Gastrocnemius medialis (tissue), 4 donors: ENCODE measurements around the gene PROSER3. TPM values are rescaled to one million over a fixed set of nuclear protein-coding genes. Genes with fewer than 3 reads are reported as not detected.

ENCODE experiments used
- ATAC-seq, 2 donors: fragments of 150-250 bp; one replicate each; pipeline ENCODE4 v1.9.1; 2016
- DNase-seq, 2 donors: peaks; one replicate each; pipeline ENCODE4 v3.0.0-alpha.2; 2019
- H3K27ac ChIP-seq, 4 donors: fragments of 200-600 bp; sonication (generic); 1 replicate in 1 of 4; 2 replicates in 3 of 4; pipeline ENCODE4 v1.5.1; 2016 to 2018; ENCODE audit warnings: mild to moderate bottlenecking in 2 of 4, moderate library complexity in 1 of 4
- H3K27me3 ChIP-seq, 3 donors: fragments of 200-600 bp; sonication (generic) in 2 of 3; 1 replicate in 1 of 3; 2 replicates in 2 of 3; pipeline versions ENCODE4 v1.5.1 to v1.6.0; 2016 to 2019; ENCODE audit warnings: mild to moderate bottlenecking in 1 of 3, moderate library complexity in 1 of 3
- H3K36me3 ChIP-seq, 2 donors: fragments of 200-600 bp; sonication (generic) in 1 of 2; one replicate each; pipeline ENCODE4 v1.5.1; 2017 to 2018
- H3K4me1 ChIP-seq, 2 donors: fragments of 200-600 bp; sonication (generic) in 1 of 2; one replicate each; pipeline ENCODE4 v1.5.1; 2016 to 2017; ENCODE audit warnings: mild to moderate bottlenecking in 2 of 2
- H3K4me3 ChIP-seq, 4 donors: fragments of 200-600 bp; sonication (generic) in 3 of 4; 1 replicate in 1 of 4; 2 replicates in 3 of 4; pipeline ENCODE4 v1.5.1; 2016 to 2019; ENCODE audit warnings: mild to moderate bottlenecking in 2 of 4
- H3K9me3 ChIP-seq, 3 donors: fragments of 200-600 bp; sonication (generic) in 2 of 3; 1 replicate in 1 of 3; 2 replicates in 2 of 3; pipeline ENCODE4 v1.5.1; 2016 to 2019
- POLR2A ChIP-seq, 2 donors: fragments of 450-650 bp; IDR thresholded peaks; one replicate each; pipeline ENCODE4 v1.6.1; 2017; ENCODE audit warnings: antibody characterized with exemption in 2 of 2, mild to moderate bottlenecking in 2 of 2, moderate library complexity in 2 of 2
- in situ Hi-C, 4 donors: fragments of 200-750 bp; cut with MboI; loops; one replicate each; pipeline versions ENCODE4 v1.15.0 to v1.8.0; 2017; ENCODE audit warnings: low sequenced_read_pairs in 4 of 4
- intact Hi-C: fragments of 100-400 bp; cut with DNase I; formaldehyde crosslinking; loops from one replicate; pipeline ENCODE4 v1.15.1; 2023; ENCODE audit warnings: low total_unique reads
- total RNA-seq, 4 donors: library from RNA; depleted of rRNA; stranded (reverse); fragments of >200 nt; gene quantifications; one replicate each; pipeline versions ENCODE4 v1.1.0 to v1.2.3, GENCODE V29; 2016
- TF ChIP-seq, protein P1 (sequence below), 5 experiments: fragments of 450-650 bp in 3 of 5; fragments of 200-600 bp in 2 of 5; sonication (generic) in 2 of 5; IDR thresholded peaks in 4 of 5; conservative IDR thresholded peaks in 1 of 5; 1 replicate in 4 of 5; 2 replicates in 1 of 5; pipeline ENCODE4 v1.5.1; 2016 to 2019; ENCODE audit warnings: antibody characterized with exemption in 5 of 5, mild to moderate bottlenecking in 3 of 5, moderate library complexity in 3 of 5

PROSER3 gene
- total RNA-seq, 4 donors from 2014 or later: 0.63 to 4.3 (median 3.0) TPM

DNA sequence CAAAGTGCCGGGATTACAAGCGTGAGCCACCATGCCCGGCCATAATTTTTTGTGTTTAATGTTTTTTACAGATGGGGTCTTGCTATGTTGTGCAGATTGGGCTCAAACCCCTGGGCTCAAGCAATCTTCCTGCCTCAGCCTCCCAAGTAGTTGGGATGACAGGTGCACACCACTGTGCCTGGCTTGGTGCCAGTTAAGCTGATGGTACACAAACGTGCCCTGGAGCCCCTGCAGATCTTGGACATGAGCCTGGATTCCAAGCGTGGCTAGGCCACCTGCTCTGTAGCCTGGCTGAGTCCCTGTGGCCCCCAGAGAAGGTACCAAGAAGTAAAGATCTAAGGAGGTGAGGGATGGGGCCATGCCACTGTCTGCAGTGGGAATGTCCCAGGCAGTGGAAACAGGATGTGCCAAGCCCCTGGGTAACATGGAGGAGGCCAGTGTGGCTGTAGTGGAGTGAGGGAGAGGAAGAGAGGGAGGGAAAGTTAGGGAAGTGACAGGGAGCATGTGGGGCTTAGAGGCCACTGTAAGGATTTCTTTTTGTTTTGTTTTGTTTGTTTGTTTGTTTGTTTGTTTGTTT is 47.6 kb downstream of the PROSER3 start:
- no peaks in the 10 kb centered on the region for H3K27me3 ChIP-seq

DNA sequence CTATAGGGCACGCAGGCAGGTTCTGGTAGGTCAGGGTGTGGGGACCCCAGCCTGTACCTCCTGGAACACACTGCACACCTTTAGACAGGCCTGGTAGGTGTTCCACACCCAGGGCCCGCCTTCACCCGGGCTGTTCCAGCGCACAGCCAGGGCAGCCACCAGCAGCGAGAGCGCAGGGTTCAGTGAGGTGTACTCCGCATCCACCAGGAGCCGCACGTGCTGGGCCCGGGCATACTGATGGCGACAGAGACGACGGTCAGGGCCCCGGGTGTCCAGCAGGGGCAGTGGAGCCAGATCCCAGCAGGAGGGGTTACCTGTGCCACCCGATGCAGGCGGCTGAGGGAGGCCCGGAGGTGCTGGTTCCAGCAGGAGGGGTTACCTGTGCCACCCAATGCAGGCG is 48.6 kb downstream of the PROSER3 start:
- TF ChIP-seq, protein P1, sequence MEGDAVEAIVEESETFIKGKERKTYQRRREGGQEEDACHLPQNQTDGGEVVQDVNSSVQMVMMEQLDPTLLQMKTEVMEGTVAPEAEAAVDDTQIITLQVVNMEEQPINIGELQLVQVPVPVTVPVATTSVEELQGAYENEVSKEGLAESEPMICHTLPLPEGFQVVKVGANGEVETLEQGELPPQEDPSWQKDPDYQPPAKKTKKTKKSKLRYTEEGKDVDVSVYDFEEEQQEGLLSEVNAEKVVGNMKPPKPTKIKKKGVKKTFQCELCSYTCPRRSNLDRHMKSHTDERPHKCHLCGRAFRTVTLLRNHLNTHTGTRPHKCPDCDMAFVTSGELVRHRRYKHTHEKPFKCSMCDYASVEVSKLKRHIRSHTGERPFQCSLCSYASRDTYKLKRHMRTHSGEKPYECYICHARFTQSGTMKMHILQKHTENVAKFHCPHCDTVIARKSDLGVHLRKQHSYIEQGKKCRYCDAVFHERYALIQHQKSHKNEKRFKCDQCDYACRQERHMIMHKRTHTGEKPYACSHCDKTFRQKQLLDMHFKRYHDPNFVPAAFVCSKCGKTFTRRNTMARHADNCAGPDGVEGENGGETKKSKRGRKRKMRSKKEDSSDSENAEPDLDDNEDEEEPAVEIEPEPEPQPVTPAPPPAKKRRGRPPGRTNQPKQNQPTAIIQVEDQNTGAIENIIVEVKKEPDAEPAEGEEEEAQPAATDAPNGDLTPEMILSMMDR (IDR thresholded peaks at IDR 0.05 in 4 of 5, conservative IDR thresholded peaks at IDR 0.05 in 1 of 5): no peak
- no peak for TF ChIP-seq POLR2A (IDR thresholded peaks at IDR 0.05)
- in situ Hi-C loops (no loop called here), intact Hi-C loops (no loop called here)
- H3K4me1 ChIP-seq: no peaks in the 10 kb centered on the region
- H3K36me3 ChIP-seq: no peaks in the 10 kb centered on the region
- ATAC-seq (no peak), DNase-seq (no peak)
- H3K27me3 ChIP-seq: peaks cover 0 to 2% (median 0%) of the 10 kb centered on the region in 3 donors
- H3K9me3 ChIP-seq: no peaks in the 10 kb centered on the region
- no peak overlapping the region for H3K27ac ChIP-seq
- H3K4me3 ChIP-seq: no peak overlapping the region

More for the DNA sequence above, 47.6 kb downstream of the PROSER3 start:
- no peaks in the 10 kb centered on the region for H3K36me3 ChIP-seq
- ATAC-seq (no peak), DNase-seq (no peak)
- in situ Hi-C loops (no loop called here), intact Hi-C loops (no loop called here)
- no peak overlapping the region for H3K27ac ChIP-seq
- no peaks in the 10 kb centered on the region for H3K4me1 ChIP-seq
- no peak overlapping the region for H3K4me3 ChIP-seq
- H3K9me3 ChIP-seq: no peaks in the 10 kb centered on the region
- TF ChIP-seq, protein P1 (IDR thresholded peaks at IDR 0.05 in 4 of 5, conservative IDR thresholded peaks at IDR 0.05 in 1 of 5): no peak
- TF ChIP-seq POLR2A (IDR thresholded peaks at IDR 0.05): no peak

DNA sequence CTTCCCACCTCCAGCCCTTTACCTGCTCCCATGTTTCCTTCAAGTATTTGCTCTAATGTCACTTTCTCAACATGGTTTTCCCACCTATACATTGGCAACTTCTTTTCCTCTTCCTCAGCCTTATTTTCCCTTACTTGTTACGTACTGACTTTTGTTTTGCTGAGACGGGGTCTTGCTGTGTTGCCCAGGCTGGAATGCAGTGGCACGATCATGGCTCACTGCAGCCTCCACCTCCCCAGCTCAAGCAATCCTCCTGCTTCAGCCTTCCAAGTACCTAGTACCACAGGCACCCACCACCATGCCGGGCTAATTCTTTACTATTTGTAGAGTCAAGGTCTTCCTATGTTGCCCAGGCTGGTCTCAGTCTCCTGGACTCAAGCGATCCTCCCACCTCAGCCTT is 49.7 kb downstream of the PROSER3 start:
- Histone ChIP-seq H3K36me3 (no peaks in the 10 kb centered on the region), H3K9me3 (no peaks in the 10 kb centered on the region), H3K27me3 (peaks cover 0 to 5% (median 0%) of the 10 kb centered on the region in 3 donors), H3K27ac (no peak overlapping the region), H3K4me3 (no peak overlapping the region), H3K4me1 (no peaks in the 10 kb centered on the region)
- DNase-seq: no peak
- TF ChIP-seq, protein P1 (IDR thresholded peaks at IDR 0.05 in 4 of 5, conservative IDR thresholded peaks at IDR 0.05 in 1 of 5): no peak
- no peak for TF ChIP-seq POLR2A (IDR thresholded peaks at IDR 0.05)
- no peak for ATAC-seq
- intact Hi-C loops (no loop called here), in situ Hi-C loops (no loop called here)

DNA sequence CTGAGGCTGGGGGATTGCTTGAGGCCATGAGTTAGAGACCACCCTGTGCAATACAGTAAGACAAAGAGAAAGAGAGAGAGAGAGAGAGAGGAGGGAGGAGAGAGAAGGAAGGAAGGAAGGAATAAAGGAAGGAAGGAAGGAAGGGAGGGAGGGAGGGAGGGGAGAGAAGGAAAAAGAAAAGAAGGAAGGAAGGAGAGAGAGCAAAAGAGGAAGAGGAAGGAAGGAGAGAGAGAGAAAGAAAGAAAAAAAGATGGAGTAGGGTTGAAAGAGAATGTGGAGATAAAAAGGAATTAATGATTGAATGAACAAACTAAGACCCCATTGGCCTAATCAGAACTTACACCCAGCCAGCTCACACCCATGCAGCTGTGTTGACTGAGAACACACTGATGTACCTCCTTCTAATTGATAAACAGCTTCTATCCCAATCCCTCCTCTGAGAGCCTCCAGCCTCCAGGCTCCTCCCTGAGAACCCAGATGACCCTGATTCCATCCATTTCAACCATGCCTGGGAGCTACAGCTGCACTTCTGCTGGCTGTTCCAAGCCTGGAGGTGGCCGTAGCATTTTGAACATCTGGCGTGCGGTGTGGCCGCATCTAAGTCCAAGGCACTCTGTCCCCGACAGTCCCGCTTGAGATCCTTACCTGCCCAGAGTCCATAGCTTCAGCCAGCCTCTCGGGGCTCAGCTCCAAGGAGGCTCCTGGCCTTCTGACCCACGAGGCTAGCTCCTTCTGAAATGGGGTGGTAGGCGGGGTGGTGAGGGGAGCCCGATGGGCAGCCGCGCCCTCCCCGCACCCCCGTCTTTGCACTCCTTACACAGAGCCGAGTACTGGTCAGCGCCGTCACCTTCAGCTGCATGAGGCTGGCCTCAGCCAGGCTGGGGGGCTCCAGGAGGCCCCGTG is 53.6 kb downstream of the PROSER3 start:
- in situ Hi-C loops (no loop called here), intact Hi-C loops (no loop called here)
- no peak for TF ChIP-seq POLR2A (IDR thresholded peaks at IDR 0.05)
- TF ChIP-seq, protein P1 (IDR thresholded peaks at IDR 0.05 in 4 of 5, conservative IDR thresholded peaks at IDR 0.05 in 1 of 5): no peak
- H3K36me3 ChIP-seq: no peaks in the 10 kb centered on the region
- H3K4me3 ChIP-seq: no peak overlapping the region
- no peaks in the 10 kb centered on the region for H3K9me3 ChIP-seq
- DNase-seq: no peak
- no peaks in the 10 kb centered on the region for H3K4me1 ChIP-seq
- ATAC-seq: no peak
- peaks cover 0 to 17% (median 0%) of the 10 kb centered on the region in 3 donors for H3K27me3 ChIP-seq
- H3K27ac ChIP-seq: no peak overlapping the region
